Hepatocyte (in vitro differentiated cells): ENCODE data around the gene SLC26A11. TPM values are rescaled to one million over a fixed set of nuclear protein-coding genes. Genes with fewer than 3 reads are reported as not detected.
"Not testable (repeated sequence)": the region's sequence is repeated elsewhere in the genome, so short reads cannot be mapped to it uniquely, and the experiment has no call there.

Experiments used
- DNase-seq: peaks from one replicate; pipeline ENCODE4 v3.0.0-alpha.2; 2016; ENCODE audit warnings: low spot score
- H2AFZ ChIP-seq: fragments of 200-600 bp; sonication (generic); 2 replicates; pipeline ENCODE4 v1.6.0; 2016; ENCODE audit warnings: antibody characterized with exemption, mild to moderate bottlenecking
- H3K27ac ChIP-seq: fragments of 200-600 bp; sonication (generic); 2 replicates; pipeline ENCODE4 v1.5.1; 2016; ENCODE audit warnings: mild to moderate bottlenecking
- H3K27me3 ChIP-seq: fragments of 200-600 bp; sonication (generic); 2 replicates; pipeline ENCODE4 v1.6.1; 2016
- H3K36me3 ChIP-seq: fragments of 200-600 bp; sonication (generic); replicated peaks from 2 replicates; pipeline ENCODE4 v1.5.1; 2016; ENCODE audit warnings: low read depth; ENCODE audit not compliant: insufficient read depth
- H3K4me1 ChIP-seq: fragments of 200-600 bp; sonication (generic); 2 replicates; pipeline ENCODE4 v1.5.1; 2016; ENCODE audit warnings: mild to moderate bottlenecking, moderate library complexity; ENCODE audit not compliant: insufficient read depth
- H3K4me2 ChIP-seq: fragments of 200-600 bp; sonication (generic); 2 replicates; pipeline ENCODE4 v1.6.0; 2016
- H3K4me3 ChIP-seq: fragments of 200-600 bp; sonication (generic); 2 replicates; pipeline ENCODE4 v1.5.1; 2016; ENCODE audit warnings: mild to moderate bottlenecking
- H3K79me2 ChIP-seq: fragments of 200-600 bp; sonication (generic); 2 replicates; pipeline ENCODE4 v1.6.0; 2017; ENCODE audit warnings: mild to moderate bottlenecking
- H3K9me2 ChIP-seq: fragments of 200-600 bp; sonication (generic); replicated peaks from 2 replicates; pipeline ENCODE4 v1.6.0; 2017; ENCODE audit warnings: mild to moderate bottlenecking; ENCODE audit not compliant: insufficient read depth
- H3K9me3 ChIP-seq: fragments of 200-600 bp; sonication (generic); 2 replicates; pipeline ENCODE4 v1.5.1; 2016; ENCODE audit warnings: low read depth, mild to moderate bottlenecking
- H4K20me1 ChIP-seq: fragments of 200-600 bp; sonication (generic); 2 replicates; pipeline ENCODE4 v1.6.0; 2016; ENCODE audit warnings: mild to moderate bottlenecking; ENCODE audit not compliant: insufficient read depth, poor library complexity, severe bottlenecking
- CTCF ChIP-seq: fragments of 200-600 bp; sonication (generic); IDR thresholded peaks from 2 replicates; pipeline ENCODE4 v1.5.1; 2016; ENCODE audit warnings: antibody characterized with exemption, mild to moderate bottlenecking; ENCODE audit not compliant: poor library complexity
- EZH2 ChIP-seq: fragments of 200-600 bp; sonication (generic); IDR thresholded peaks from 2 replicates; pipeline ENCODE4 v1.6.1; 2016; ENCODE audit warnings: antibody characterized with exemption, mild to moderate bottlenecking, borderline replicate concordance
- EZH2phosphoT487 ChIP-seq: fragments of 200-600 bp; sonication (generic); IDR thresholded peaks from one replicate; pipeline ENCODE4 v1.6.1; 2018; ENCODE audit warnings: antibody characterized with exemption, mild to moderate bottlenecking, low read depth, moderate library complexity; ENCODE audit not compliant: unreplicated experiment, severe bottlenecking
- WGBS: methylation state at CpG from one replicate; pipeline ENCODE4 v1.1.6; 2016; ENCODE audit warnings: low lambda C conversion rate; ENCODE audit errors: missing lambda C conversion rate; 5-methylcytosine and 5-hydroxymethylcytosine counted together
- polyA plus RNA-seq: library from polyadenylated mRNA; unstranded; fragments of >200 nt; fragmentation: Nextera tagmentation; extraction: Ambion mirVana; gene quantifications from 2 replicates; pipeline ENCODE4 v1.2.1, GENCODE V29; 2016
- total RNA-seq: library from RNA; depleted of rRNA; stranded (reverse); fragments of >200 nt; gene quantifications from 2 replicates; pipeline ENCODE4 v1.2.3, GENCODE V29; 2014

The SLC26A11 gene
- total and polyA plus RNA-seq, 2 experiments from 2014 or later = 17.5 to 24.9 TPM

GRCh38 chr17:80272366-80272765, 52.1 kb downstream of the SLC26A11 start:
- H3K4me1 ChIP-seq = no peaks in the 10 kb centered on the region
- no peaks in the 10 kb centered on the region for H3K9me3 ChIP-seq
- H3K4me2 ChIP-seq = no peak overlapping the region
- H3K79me2 ChIP-seq = peaks cover 2% of the 10 kb centered on the region
- H4K20me1 ChIP-seq = no peaks in the 10 kb centered on the region
- no peaks in the 10 kb centered on the region for H3K27me3 ChIP-seq
- H3K36me3 ChIP-seq = no peaks in the 10 kb centered on the region
- no peak overlapping the region for H2AFZ ChIP-seq
- WGBS = 89% methylated on average over 10 of the region's 10 CpGs
- DNase-seq = no peak
- H3K4me3 ChIP-seq = no peak overlapping the region
- TF ChIP-seq EZH2 (no peak), EZH2phosphoT487 (no peak), CTCF (no peak)
- H3K27ac ChIP-seq = no peak overlapping the region
- no peaks in the 10 kb centered on the region for H3K9me2 ChIP-seq

- no peaks in the 10 kb centered on the region for H3K4me1 ChIP-seq
- no peaks in the 10 kb centered on the region for H3K9me3 ChIP-seq
- H2AFZ ChIP-seq = no peak overlapping the region
- no peak for DNase-seq
- no peak overlapping the region for H3K4me2 ChIP-seq
- no peak overlapping the region for H3K27ac ChIP-seq
- H3K4me3 ChIP-seq = no peak overlapping the region
- H3K27me3 ChIP-seq = no peaks in the 10 kb centered on the region
- TF ChIP-seq CTCF (no peak), EZH2phosphoT487 (no peak), EZH2 (no peak)
- no peaks in the 10 kb centered on the region for H4K20me1 ChIP-seq
- peaks cover 2% of the 10 kb centered on the region for H3K79me2 ChIP-seq
- 83% methylated on average over 9 of the region's 9 CpGs for WGBS
- H3K9me2 ChIP-seq = no peaks in the 10 kb centered on the region
- no peaks in the 10 kb centered on the region for H3K36me3 ChIP-seq
Measured at GRCh38 chr17:80274331-80274730, 54.1 kb downstream of the SLC26A11 start.

- Histone ChIP-seq H2AFZ (no peak overlapping the region), H3K4me2 (no peak overlapping the region), H3K27ac (no peak overlapping the region), H3K36me3 (no peaks in the 10 kb centered on the region), H3K9me3 (no peaks in the 10 kb centered on the region), H3K4me1 (no peaks in the 10 kb centered on the region), H4K20me1 (no peaks in the 10 kb centered on the region), H3K4me3 (no peak overlapping the region), H3K79me2 (peaks cover 2% of the 10 kb centered on the region), H3K9me2 (no peaks in the 10 kb centered on the region), H3K27me3 (no peaks in the 10 kb centered on the region)
- 95% methylated on average over 3 of the region's 4 CpGs for WGBS
- TF ChIP-seq CTCF (no peak), EZH2phosphoT487 (no peak), EZH2 (no peak)
- DNase-seq = no peak
Measured at GRCh38 chr17:80274871-80275449, 54.7 kb downstream of the SLC26A11 start.

GRCh38 chr17:80275857-80276256, 55.6 kb downstream of the SLC26A11 start:
- 98% methylated on average over 8 of the region's 8 CpGs for WGBS
- not testable (repeated sequence) for H2AFZ ChIP-seq, H3K27ac ChIP-seq, H3K4me3 ChIP-seq, H3K4me2 ChIP-seq, DNase-seq, H4K20me1 ChIP-seq, H3K9me3 ChIP-seq, H3K9me2 ChIP-seq, H3K4me1 ChIP-seq, H3K27me3 ChIP-seq, H3K36me3 ChIP-seq, H3K79me2 ChIP-seq
